GM12892 (cell line): ENCODE measurements around the gene ITLN1.

ENCODE experiments used
- POLR2A ChIP-seq: IDR thresholded peaks from 2 replicates; pipeline ENCODE4 v1.6.1; 2011; ENCODE audit warnings: low read depth, low read length, control low read depth
- POLR2AphosphoS5 ChIP-seq: IDR thresholded peaks from 2 replicates; pipeline ENCODE4 v1.6.1; 2011; ENCODE audit warnings: low read depth, low read length, control low read depth

- TF ChIP-seq POLR2AphosphoS5 (no peak), POLR2A (no peak)
Observed at GRCh38 chr1:160876311-160876710, 8.7 kb downstream of the ITLN1 start.
